Activated naive CD4-positive, alpha-beta T cell treated with anti-CD3 and anti-CD28 coated beads, Interleukin-2, amount 50 U/mL, for 72 hours (primary cell): Measurements from ENCODE around the gene CD6. TPM values are rescaled to one million over a fixed set of nuclear protein-coding genes. Genes with fewer than 3 reads are reported as not detected.

Source experiments
- ATAC-seq, 2 donors: fragments of 150-1000 bp; cut with Tn5 transposase; 2 replicates each; pipeline ENCODE4 v1.10.0; 2021; ENCODE audit warnings: mild to moderate bottlenecking in 2 of 2, moderate library complexity in 2 of 2
- DNase-seq, 2 donors: peaks; one replicate each; pipeline ENCODE4 v3.0.0; 2021 to 2022; ENCODE audit warnings: low spot score in 2 of 2
- H3K27ac Mint-ChIP-seq, 2 donors: one replicate each; pipeline ENCODE4 v1.8.0; 2022; ENCODE audit warnings: mild to moderate bottlenecking in 2 of 2, mixed read lengths in 2 of 2
- H3K36me3 Mint-ChIP-seq, 2 donors: one replicate each; pipeline ENCODE4 v1.8.0; 2022; ENCODE audit warnings: mixed read lengths in 2 of 2
- H3K9me3 Mint-ChIP-seq, 2 donors: one replicate each; pipeline ENCODE4 v1.8.0; 2022; ENCODE audit warnings: mixed read lengths in 2 of 2
- total RNA-seq, 2 donors: library from RNA; stranded (reverse); gene quantifications; one replicate each; pipeline ENCODE4 v1.2.3, GENCODE V29; 2022

The CD6 gene
- total RNA-seq, 2 donors from 2014 or later, result 227 to 339 TPM

- no peak overlapping the region for H3K27ac Mint-ChIP-seq
- no peak for DNase-seq
- no peaks in the 10 kb centered on the region for H3K36me3 Mint-ChIP-seq
- no peak for ATAC-seq
- H3K9me3 Mint-ChIP-seq, result no peaks in the 10 kb centered on the region
Observed at GRCh38 chr11:60932605-60933356, 38.7 kb upstream of the CD6 start.

GRCh38 chr11:60933416-60934123, 37.9 kb upstream of the CD6 start:
- ATAC-seq (no peak), DNase-seq (no peak)
- Mint-ChIP-seq H3K9me3 (no peaks in the 10 kb centered on the region), H3K36me3 (no peaks in the 10 kb centered on the region), H3K27ac (no peak overlapping the region)

- Mint-ChIP-seq H3K27ac (no peak overlapping the region), H3K9me3 (no peaks in the 10 kb centered on the region), H3K36me3 (no peaks in the 10 kb centered on the region)
- DNase-seq, result no peak
- ATAC-seq, result no peak
Observed at GRCh38 chr11:60934124-60934789, 37.2 kb upstream of the CD6 start.

GRCh38 chr11:60934790-60935605, 36.5 kb upstream of the CD6 start:
- H3K9me3 Mint-ChIP-seq, result no peaks in the 10 kb centered on the region
- no peak for ATAC-seq
- H3K27ac Mint-ChIP-seq, result peak overlapping the region in 1 of 2 donors; percentile 55
- DNase-seq, result no peak
- no peaks in the 10 kb centered on the region for H3K36me3 Mint-ChIP-seq

- DNase-seq (no peak), ATAC-seq (no peak)
- H3K9me3 Mint-ChIP-seq, result no peaks in the 10 kb centered on the region
- no peaks in the 10 kb centered on the region for H3K36me3 Mint-ChIP-seq
- H3K27ac Mint-ChIP-seq, result no peak overlapping the region
Observed at GRCh38 chr11:60935676-60936442, 35.6 kb upstream of the CD6 start.

- ATAC-seq (no peak), DNase-seq (no peak)
- Mint-ChIP-seq H3K9me3 (no peaks in the 10 kb centered on the region), H3K36me3 (peaks cover 0 to 4% of the 10 kb centered on the region in 2 donors), H3K27ac (peak overlapping the region in 1 of 2 donors; percentile 72)
Observed at GRCh38 chr11:60936467-60937143, 34.9 kb upstream of the CD6 start.

- Mint-ChIP-seq H3K9me3 (no peaks in the 10 kb centered on the region), H3K27ac (peak overlapping the region in 1 of 2 donors; percentile 72), H3K36me3 (peaks cover 0 to 4% of the 10 kb centered on the region in 2 donors)
- ATAC-seq (no peak), DNase-seq (no peak)
Observed at GRCh38 chr11:60937144-60937527, 34.3 kb upstream of the CD6 start.

GRCh38 chr11:60937811-60938210, 33.7 kb upstream of the CD6 start:
- DNase-seq (no peak), ATAC-seq (no peak)
- peak overlapping the region in 1 of 2 donors; percentile 58 for H3K27ac Mint-ChIP-seq
- no peaks in the 10 kb centered on the region for H3K9me3 Mint-ChIP-seq
- H3K36me3 Mint-ChIP-seq, result peaks cover 0 to 4% of the 10 kb centered on the region in 2 donors

GRCh38 chr11:60938500-60938899, 33.0 kb upstream of the CD6 start:
- peaks cover 0 to 4% of the 10 kb centered on the region in 2 donors for H3K36me3 Mint-ChIP-seq
- peak overlapping the region in 1 of 2 donors; percentile 46 for H3K27ac Mint-ChIP-seq
- ATAC-seq (no peak), DNase-seq (no peak)
- no peaks in the 10 kb centered on the region for H3K9me3 Mint-ChIP-seq

- DNase-seq (no peak), ATAC-seq (no peak)
- Mint-ChIP-seq H3K27ac (no peak overlapping the region), H3K9me3 (no peaks in the 10 kb centered on the region), H3K36me3 (peaks cover 0 to 4% of the 10 kb centered on the region in 2 donors)
Observed at GRCh38 chr11:60939301-60939700, 32.2 kb upstream of the CD6 start.

GRCh38 chr11:60939855-60940254, 31.6 kb upstream of the CD6 start:
- Mint-ChIP-seq H3K27ac (no peak overlapping the region), H3K9me3 (no peaks in the 10 kb centered on the region), H3K36me3 (peaks cover 0 to 4% of the 10 kb centered on the region in 2 donors)
- DNase-seq (no peak), ATAC-seq (peak; percentile 25 to 47)

- H3K27ac Mint-ChIP-seq, result no peak overlapping the region
- peaks cover 0 to 4% of the 10 kb centered on the region in 2 donors for H3K36me3 Mint-ChIP-seq
- ATAC-seq, result no peak
- no peaks in the 10 kb centered on the region for H3K9me3 Mint-ChIP-seq
- no peak for DNase-seq
Observed at GRCh38 chr11:60941371-60942119, 29.9 kb upstream of the CD6 start.

GRCh38 chr11:60942219-60942618, 29.3 kb upstream of the CD6 start:
- peaks cover 0 to 4% of the 10 kb centered on the region in 2 donors for H3K36me3 Mint-ChIP-seq
- H3K9me3 Mint-ChIP-seq, result no peaks in the 10 kb centered on the region
- no peak for DNase-seq
- no peak overlapping the region for H3K27ac Mint-ChIP-seq
- ATAC-seq, result no peak

- no peak overlapping the region for H3K27ac Mint-ChIP-seq
- DNase-seq (no peak), ATAC-seq (no peak)
- no peaks in the 10 kb centered on the region for H3K9me3 Mint-ChIP-seq
- peaks cover 0 to 4% of the 10 kb centered on the region in 2 donors for H3K36me3 Mint-ChIP-seq
Observed at GRCh38 chr11:60942970-60943565, 28.4 kb upstream of the CD6 start.
